ENCODE measurements around the gene MRRF.

The MRRF gene

DNA sequence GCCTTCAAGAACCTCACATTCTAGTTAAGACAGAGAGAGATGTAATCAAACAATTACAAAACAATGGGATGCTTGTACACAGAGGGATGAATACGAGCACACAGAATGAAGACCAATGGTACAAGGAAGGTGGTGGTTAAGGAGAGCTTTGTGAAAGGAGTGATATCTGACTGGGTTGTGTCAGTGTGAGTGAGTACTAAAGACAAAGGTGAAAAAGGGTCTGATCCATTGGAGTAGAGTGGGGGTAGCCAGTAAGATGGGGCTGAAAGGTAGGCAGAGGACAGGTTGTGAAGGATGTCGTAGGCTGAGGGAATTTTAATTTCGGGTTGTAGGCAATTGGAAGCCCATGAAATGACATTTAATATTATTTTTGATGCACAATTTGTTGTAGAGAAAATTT, 9.9 kb upstream of the MRRF start:
- H3K9ac ChIP-seq (ENCODE audit: low read length): no peak overlapping the region
- no peak overlapping the region for H2AK5ac ChIP-seq (ENCODE audit: low read length)
- no peak overlapping the region for H4K12ac ChIP-seq (ENCODE audit: low read depth, low read length)
- no peak for DNase-seq
- H4K91ac ChIP-seq (ENCODE audit: low read depth, low read length): no peak overlapping the region
- H3K4me3 ChIP-seq (ENCODE audit: low read depth, low read length): no peak overlapping the region
- H3K36me3 ChIP-seq (ENCODE audit: control insufficient read depth in 1 of 2, insufficient read depth in 2 of 2, low read length in 2 of 2): peaks cover 7 to 11% of the 10 kb centered on the region in 2 experiments
- no peak overlapping the region for H3K27ac ChIP-seq (ENCODE audit: low read depth, low read length)
- H3K9me3 ChIP-seq (ENCODE audit: insufficient read depth, low read depth, low read length): no peaks in the 10 kb centered on the region
- no peak overlapping the region for H3K4ac ChIP-seq (ENCODE audit: low read depth, low read length)
- H3K23ac ChIP-seq (ENCODE audit: low read length): no peak overlapping the region
- H3K79me2 ChIP-seq (ENCODE audit: control insufficient read depth, insufficient read depth, low read length, poor library complexity): no peaks in the 10 kb centered on the region
- H3K14ac ChIP-seq (ENCODE audit: low read length): no peak overlapping the region
- no peak overlapping the region for H2AFZ ChIP-seq (ENCODE audit: insufficient read depth, low read length, poor library complexity)
- H3K27me3 ChIP-seq (ENCODE audit: insufficient read depth, low read length): no peaks in the 10 kb centered on the region
- no peak overlapping the region for H2BK120ac ChIP-seq (ENCODE audit: insufficient read depth, low read length, poor library complexity)
- H2BK5ac ChIP-seq (ENCODE audit: low read depth, low read length, poor library complexity): no peak overlapping the region
- no peak overlapping the region for H2BK12ac ChIP-seq (ENCODE audit: low read length)
- WGBS (ENCODE audit: extremely low coverage, insufficient coverage, insufficient read length): no CpG with 5 or more reads among the region's 3 CpGs
- no peaks in the 10 kb centered on the region for H3K79me1 ChIP-seq (ENCODE audit: low read length)
- no peak overlapping the region for H4K8ac ChIP-seq (ENCODE audit: low read depth, low read length)
- H3K4me1 ChIP-seq (ENCODE audit: control insufficient read depth in 1 of 2, insufficient read depth in 2 of 2, low read length in 2 of 2): no peaks in the 10 kb centered on the region
- H3K18ac ChIP-seq (ENCODE audit: low read length): no peak overlapping the region
- H3K4me2 ChIP-seq (ENCODE audit: low read length): no peak overlapping the region

GRCh38 chr9:122256206-122256605, 8.5 kb upstream of the MRRF start:
- Histone ChIP-seq H3K9ac (ENCODE audit: low read length) (no peak overlapping the region), H3K27ac (ENCODE audit: low read depth, low read length) (no peak overlapping the region), H3K4me1 (ENCODE audit: control insufficient read depth in 1 of 2, insufficient read depth in 2 of 2, low read length in 2 of 2) (no peaks in the 10 kb centered on the region), H3K79me2 (ENCODE audit: control insufficient read depth, insufficient read depth, low read length, poor library complexity) (no peaks in the 10 kb centered on the region), H3K79me1 (ENCODE audit: low read length) (no peaks in the 10 kb centered on the region), H3K23ac (ENCODE audit: low read length) (no peak overlapping the region), H4K12ac (ENCODE audit: low read depth, low read length) (no peak overlapping the region), H3K9me3 (ENCODE audit: insufficient read depth, low read depth, low read length) (no peaks in the 10 kb centered on the region), H4K8ac (ENCODE audit: low read depth, low read length) (no peak overlapping the region), H2BK120ac (ENCODE audit: insufficient read depth, low read length, poor library complexity) (no peak overlapping the region), H2BK5ac (ENCODE audit: low read depth, low read length, poor library complexity) (no peak overlapping the region), H2AK5ac (ENCODE audit: low read length) (no peak overlapping the region), H3K36me3 (ENCODE audit: control insufficient read depth in 1 of 2, insufficient read depth in 2 of 2, low read length in 2 of 2) (peaks cover 7 to 10% of the 10 kb centered on the region in 2 experiments), H3K27me3 (ENCODE audit: insufficient read depth, low read length) (no peaks in the 10 kb centered on the region), H3K4me2 (ENCODE audit: low read length) (no peak overlapping the region), H3K4ac (ENCODE audit: low read depth, low read length) (no peak overlapping the region), H2AFZ (ENCODE audit: insufficient read depth, low read length, poor library complexity) (no peak overlapping the region), H3K4me3 (ENCODE audit: low read depth, low read length) (no peak overlapping the region), H3K14ac (ENCODE audit: low read length) (no peak overlapping the region), H4K91ac (ENCODE audit: low read depth, low read length) (no peak overlapping the region), H2BK12ac (ENCODE audit: low read length) (no peak overlapping the region), H3K18ac (ENCODE audit: low read length) (no peak overlapping the region)
- no peak for DNase-seq
- WGBS (ENCODE audit: extremely low coverage, insufficient coverage, insufficient read length): 100% methylated on average over 1 of the region's 5 CpGs

GRCh38 chr9:122258886-122259415, 5.7 kb upstream of the MRRF start:
- Histone ChIP-seq H3K18ac (ENCODE audit: low read length) (no peak overlapping the region), H3K79me1 (ENCODE audit: low read length) (no peaks in the 10 kb centered on the region), H3K27me3 (ENCODE audit: insufficient read depth, low read length) (no peaks in the 10 kb centered on the region), H3K4ac (ENCODE audit: low read depth, low read length) (no peak overlapping the region), H3K36me3 (ENCODE audit: control insufficient read depth in 1 of 2, insufficient read depth in 2 of 2, low read length in 2 of 2) (peaks cover 5 to 9% of the 10 kb centered on the region in 2 experiments), H4K91ac (ENCODE audit: low read depth, low read length) (no peak overlapping the region), H3K23ac (ENCODE audit: low read length) (no peak overlapping the region), H4K8ac (ENCODE audit: low read depth, low read length) (no peak overlapping the region), H2AFZ (ENCODE audit: insufficient read depth, low read length, poor library complexity) (no peak overlapping the region), H3K27ac (ENCODE audit: low read depth, low read length) (no peak overlapping the region), H3K9me3 (ENCODE audit: insufficient read depth, low read depth, low read length) (no peaks in the 10 kb centered on the region), H3K4me1 (ENCODE audit: control insufficient read depth in 1 of 2, insufficient read depth in 2 of 2, low read length in 2 of 2) (no peaks in the 10 kb centered on the region), H3K4me3 (ENCODE audit: low read depth, low read length) (no peak overlapping the region), H3K79me2 (ENCODE audit: control insufficient read depth, insufficient read depth, low read length, poor library complexity) (no peaks in the 10 kb centered on the region), H4K12ac (ENCODE audit: low read depth, low read length) (no peak overlapping the region), H2BK5ac (ENCODE audit: low read depth, low read length, poor library complexity) (no peak overlapping the region), H2BK12ac (ENCODE audit: low read length) (no peak overlapping the region), H3K14ac (ENCODE audit: low read length) (no peak overlapping the region), H3K9ac (ENCODE audit: low read length) (no peak overlapping the region), H2AK5ac (ENCODE audit: low read length) (no peak overlapping the region), H3K4me2 (ENCODE audit: low read length) (no peak overlapping the region), H2BK120ac (ENCODE audit: insufficient read depth, low read length, poor library complexity) (no peak overlapping the region)
- DNase-seq: no peak
- WGBS (ENCODE audit: extremely low coverage, insufficient coverage, insufficient read length): no CpG with 5 or more reads among the region's 2 CpGs

- no peak overlapping the region for H3K4me3 ChIP-seq (ENCODE audit: low read depth, low read length)
- no peak overlapping the region for H3K14ac ChIP-seq (ENCODE audit: low read length)
- no peak overlapping the region for H3K18ac ChIP-seq (ENCODE audit: low read length)
- H3K79me1 ChIP-seq (ENCODE audit: low read length): peaks cover 10% of the 10 kb centered on the region
- H3K27me3 ChIP-seq (ENCODE audit: insufficient read depth, low read length): no peaks in the 10 kb centered on the region
- no peak overlapping the region for H4K8ac ChIP-seq (ENCODE audit: low read depth, low read length)
- no peak overlapping the region for H4K91ac ChIP-seq (ENCODE audit: low read depth, low read length)
- H2AFZ ChIP-seq (ENCODE audit: insufficient read depth, low read length, poor library complexity): no peak overlapping the region
- H3K27ac ChIP-seq (ENCODE audit: low read depth, low read length): no peak overlapping the region
- H2BK12ac ChIP-seq (ENCODE audit: low read length): no peak overlapping the region
- H3K9me3 ChIP-seq (ENCODE audit: insufficient read depth, low read depth, low read length): no peaks in the 10 kb centered on the region
- no peaks in the 10 kb centered on the region for H3K4me1 ChIP-seq (ENCODE audit: control insufficient read depth in 1 of 2, insufficient read depth in 2 of 2, low read length in 2 of 2)
- H2BK5ac ChIP-seq (ENCODE audit: low read depth, low read length, poor library complexity): no peak overlapping the region
- H4K12ac ChIP-seq (ENCODE audit: low read depth, low read length): no peak overlapping the region
- H3K36me3 ChIP-seq (ENCODE audit: control insufficient read depth in 1 of 2, insufficient read depth in 2 of 2, low read length in 2 of 2): peaks cover 5 to 9% of the 10 kb centered on the region in 2 experiments
- H3K4me2 ChIP-seq (ENCODE audit: low read length): no peak overlapping the region
- DNase-seq: no peak
- no peak overlapping the region for H3K4ac ChIP-seq (ENCODE audit: low read depth, low read length)
- WGBS (ENCODE audit: extremely low coverage, insufficient coverage, insufficient read length): no CpG with 5 or more reads among the region's 1 CpG
- no peak overlapping the region for H2AK5ac ChIP-seq (ENCODE audit: low read length)
- no peak overlapping the region for H3K9ac ChIP-seq (ENCODE audit: low read length)
- H2BK120ac ChIP-seq (ENCODE audit: insufficient read depth, low read length, poor library complexity): no peak overlapping the region
- H3K23ac ChIP-seq (ENCODE audit: low read length): no peak overlapping the region
- H3K79me2 ChIP-seq (ENCODE audit: control insufficient read depth, insufficient read depth, low read length, poor library complexity): peaks cover 3% of the 10 kb centered on the region
Observed at GRCh38 chr9:122261469-122261881, 3.2 kb upstream of the MRRF start.

Data from trophoblast cell (in vitro differentiated cells and primary cell).